H9 (cell line): ENCODE results near the gene SORD. TPM values are rescaled to one million over a fixed set of nuclear protein-coding genes. Genes with fewer than 3 reads are reported as not detected.
A peak's percentile ranks its signal among the peaks of the same experiment; 100 is the strongest.

ENCODE experiments used
- DNase-seq: peaks from one replicate; pipeline ENCODE4 v3.0.0-alpha.2; 2017
- H2AFZ ChIP-seq: one replicate; pipeline ENCODE4 v1.6.1; 2013; ENCODE audit warnings: mild to moderate bottlenecking, low read length, control low read depth, moderate library complexity
- H2AK5ac ChIP-seq: 2 replicates; pipeline ENCODE4 v1.6.1; 2013; ENCODE audit warnings: low read length, control low read depth, mixed read lengths; ENCODE audit not compliant: insufficient read length
- H2BK120ac ChIP-seq: one replicate; pipeline ENCODE4 v1.6.1; 2013; ENCODE audit warnings: low read depth, mild to moderate bottlenecking, low read length, control low read depth, inconsistent platforms; ENCODE audit not compliant: poor library complexity, severe bottlenecking
- H2BK12ac ChIP-seq: 2 replicates; pipeline ENCODE4 v1.6.1; 2013; ENCODE audit warnings: low read length, control low read depth, mixed read lengths, low read depth; ENCODE audit not compliant: insufficient read length
- H2BK15ac ChIP-seq: 2 replicates; pipeline ENCODE4 v1.6.1; 2013; ENCODE audit warnings: low read depth, low read length, control low read depth
- H2BK20ac ChIP-seq: one replicate; pipeline ENCODE4 v1.6.1; 2013; ENCODE audit warnings: low read depth, mild to moderate bottlenecking, low read length, control low read depth, inconsistent platforms; ENCODE audit not compliant: poor library complexity, severe bottlenecking
- H2BK5ac ChIP-seq: 2 replicates; pipeline ENCODE4 v1.6.1; 2013; ENCODE audit warnings: low read length, control low read depth, mixed read lengths; ENCODE audit not compliant: insufficient read length
- H3K14ac ChIP-seq: 2 replicates; pipeline ENCODE4 v1.6.1; 2013; ENCODE audit warnings: low read length, control low read depth; ENCODE audit not compliant: insufficient read depth
- H3K18ac ChIP-seq: 2 replicates; pipeline ENCODE4 v1.6.1; 2013; ENCODE audit warnings: low read depth, mild to moderate bottlenecking, mixed read lengths, low read length, control low read depth; ENCODE audit not compliant: insufficient read length
- H3K23ac ChIP-seq: 2 replicates; pipeline ENCODE4 v1.6.1; 2013; ENCODE audit warnings: low read length, control low read depth, mixed read lengths, low read depth; ENCODE audit not compliant: insufficient read length
- H3K23me2 ChIP-seq: 2 replicates; pipeline ENCODE4 v1.6.1; 2013; ENCODE audit warnings: low read depth, mild to moderate bottlenecking, mixed read lengths, low read length, control low read depth; ENCODE audit not compliant: insufficient read length, poor library complexity, severe bottlenecking
- H3K27ac ChIP-seq: 2 replicates; pipeline ENCODE4 v1.5.1; 2013; ENCODE audit warnings: low read length, control low read depth, mixed read lengths, low read depth; ENCODE audit not compliant: insufficient read length
- H3K27me3 ChIP-seq: 2 replicates; pipeline ENCODE4 v1.6.1; 2013; ENCODE audit warnings: low read length, control low read depth, inconsistent platforms; ENCODE audit not compliant: insufficient read depth
- H3K4ac ChIP-seq: 2 replicates; pipeline ENCODE4 v1.6.1; 2013; ENCODE audit warnings: low read depth, mild to moderate bottlenecking, control low read depth, inconsistent platforms, low read length, moderate library complexity
- H3K4me1 ChIP-seq: 2 replicates; pipeline ENCODE4 v1.6.1; 2013; ENCODE audit warnings: low read length, control low read depth, inconsistent platforms; ENCODE audit not compliant: insufficient read depth
- H3K4me2 ChIP-seq: 2 replicates; pipeline ENCODE4 v1.6.1; 2013; ENCODE audit warnings: low read length, control low read depth, mixed read lengths; ENCODE audit not compliant: insufficient read length, insufficient read depth
- H3K56ac ChIP-seq: 2 replicates; pipeline ENCODE4 v1.6.1; 2013; ENCODE audit warnings: low read depth, mild to moderate bottlenecking, mixed read lengths, low read length, control low read depth; ENCODE audit not compliant: insufficient read length
- H3K79me1 ChIP-seq: 2 replicates; pipeline ENCODE4 v1.6.1; 2013; ENCODE audit warnings: low read depth, mild to moderate bottlenecking, moderate library complexity, low read length, control low read depth, inconsistent platforms; ENCODE audit not compliant: insufficient read depth, poor library complexity, severe bottlenecking
- H3K79me2 ChIP-seq: 2 replicates; pipeline ENCODE4 v1.6.1; 2013; ENCODE audit warnings: low read length, control low read depth, inconsistent platforms; ENCODE audit not compliant: insufficient read depth
- H3K9ac ChIP-seq: 2 replicates; pipeline ENCODE4 v1.6.1; 2013; ENCODE audit warnings: low read length, control low read depth, mixed read lengths; ENCODE audit not compliant: insufficient read length; ENCODE audit errors: extremely low read depth
- H3K9me3 ChIP-seq: one replicate; pipeline ENCODE4 v1.6.1; 2013; ENCODE audit warnings: low read depth, low read length, inconsistent platforms; ENCODE audit not compliant: control insufficient read depth
- H3T11ph ChIP-seq: one replicate; pipeline ENCODE4 v1.6.1; 2013; ENCODE audit warnings: mild to moderate bottlenecking, low read length, control low read depth, inconsistent platforms
- H4K20me1 ChIP-seq: one replicate; pipeline ENCODE4 v1.6.1; 2013; ENCODE audit not compliant: control insufficient read depth, insufficient read length, insufficient read depth
- H4K5ac ChIP-seq: 2 replicates; pipeline ENCODE4 v1.6.1; 2013; ENCODE audit warnings: low read depth, mild to moderate bottlenecking, mixed read lengths, low read length, control low read depth; ENCODE audit not compliant: insufficient read length
- H4K8ac ChIP-seq: replicated peaks from 2 replicates; pipeline ENCODE4 v1.6.1; 2013; ENCODE audit warnings: low read length, control low read depth, mixed read lengths, low read depth; ENCODE audit not compliant: insufficient read length
- H4K91ac ChIP-seq: 2 replicates; pipeline ENCODE4 v1.6.1; 2013; ENCODE audit warnings: low read depth, mild to moderate bottlenecking, moderate library complexity, mixed read lengths, low read length, control low read depth; ENCODE audit not compliant: insufficient read length
- H3K27ac Mint-ChIP-seq, 3 experiments: 2 replicates in 2 of 3; 3 replicates in 1 of 3; pipeline ENCODE4 v1.8.0; 2020 to 2021; ENCODE audit warnings: mixed read lengths in 3 of 3, mild to moderate bottlenecking in 1 of 3, moderate library complexity in 1 of 3
- H3K27me3 Mint-ChIP-seq: 2 replicates; pipeline ENCODE4 v1.8.0; 2021; ENCODE audit warnings: low read depth, mild to moderate bottlenecking, moderate library complexity, mixed read lengths
- H3K36me3 Mint-ChIP-seq, 3 experiments: 2 replicates in 2 of 3; 3 replicates in 1 of 3; pipeline ENCODE4 v1.8.0; 2020 to 2021; ENCODE audit warnings: low read depth in 3 of 3, mixed read lengths in 3 of 3; ENCODE audit not compliant: insufficient read depth in 1 of 3
- H3K4me1 Mint-ChIP-seq, 2 experiments: 2 replicates each; pipeline ENCODE4 v1.8.0; 2020; ENCODE audit warnings: mixed read lengths in 2 of 2
- H3K4me3 Mint-ChIP-seq, 2 experiments: 2 replicates in 1 of 2; 3 replicates in 1 of 2; pipeline ENCODE4 v1.8.0; 2020 to 2021; ENCODE audit warnings: mild to moderate bottlenecking in 2 of 2, mixed read lengths in 2 of 2, moderate library complexity in 1 of 2
- H3K9me3 Mint-ChIP-seq, 2 experiments: 2 replicates in 1 of 2; 3 replicates in 1 of 2; pipeline ENCODE4 v1.8.0; 2020; ENCODE audit warnings: mild to moderate bottlenecking in 2 of 2, mixed read lengths in 2 of 2, moderate library complexity in 1 of 2
- WGBS: extraction: QIAGEN DNeasy Blood & Tissue Kit; methylation state at CpG from one replicate; pipeline ENCODE4 v1.1.7; 2013; ENCODE audit warnings: missing lambda C conversion rate, low lambda C conversion rate, mixed read lengths; ENCODE audit not compliant: insufficient read length; ENCODE audit errors: extremely low coverage; 5-methylcytosine and 5-hydroxymethylcytosine counted together
- total RNA-seq: library from RNA; stranded (reverse); gene quantifications from 2 replicates; pipeline ENCODE4 v1.2.1, GENCODE V29; 2021
- TF ChIP-seq, protein P1 (sequence below): fragments of 200-600 bp; sonication (generic); conservative IDR thresholded peaks from 3 replicates; pipeline ENCODE4 v1.8.0; 2021; ENCODE audit warnings: antibody characterized with exemption, mild to moderate bottlenecking

Gene SORD
- total RNA-seq, 1 experiment from 2014 or later = 35.2 TPM

DNA sequence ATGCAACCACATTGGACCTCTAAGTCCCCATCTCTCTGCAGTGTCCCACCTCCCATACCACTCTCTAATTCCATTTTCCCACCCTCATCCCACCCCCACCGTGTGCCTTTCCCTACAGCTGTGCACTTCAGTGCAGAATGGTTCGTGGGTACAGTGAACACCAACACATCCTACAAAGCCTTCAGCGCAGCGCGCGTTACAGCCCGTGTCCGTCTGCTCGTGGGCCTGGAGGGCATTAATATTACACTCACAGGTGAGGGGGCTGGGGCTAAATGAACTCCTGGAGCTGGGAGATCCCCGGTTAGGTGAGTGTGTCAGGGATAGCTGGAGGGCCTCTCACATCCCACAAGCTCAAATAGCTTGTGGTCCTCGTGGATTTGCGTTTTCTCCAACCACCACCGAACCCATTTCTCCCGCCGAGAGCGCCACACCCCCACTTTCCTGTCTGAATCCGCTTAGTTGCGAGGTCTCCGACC lies 93.0 kb downstream of the SORD start:
- Histone ChIP-seq H3K4ac (no peak overlapping the region), H2BK120ac (no peak overlapping the region), H3K9ac (no peak overlapping the region), H3K4me2 (peak overlapping the region; percentile 46), H3K27me3 (peaks cover 63% of the 10 kb centered on the region), H3K18ac (no peak overlapping the region), H4K5ac (no peak overlapping the region), H3K9me3 (no peaks in the 10 kb centered on the region), H3K23me2 (peaks cover 2% of the 10 kb centered on the region), H2BK15ac (no peak overlapping the region), H3T11ph (no peak overlapping the region), H2AK5ac (no peak overlapping the region), H3K56ac (no peak overlapping the region), H2AFZ (no peak overlapping the region), H3K14ac (no peak overlapping the region), H3K79me2 (no peaks in the 10 kb centered on the region), H4K20me1 (peaks cover 6% of the 10 kb centered on the region), H2BK20ac (no peak overlapping the region), H4K8ac (no peak overlapping the region), H4K91ac (no peak overlapping the region), H2BK12ac (no peak overlapping the region), H3K27ac (no peak overlapping the region), H3K23ac (no peak overlapping the region), H3K4me1 (no peaks in the 10 kb centered on the region; the same call in 1 of the 2 replicates), H2BK5ac (no peak overlapping the region), H3K79me1 (no peaks in the 10 kb centered on the region)
- H3K27me3 Mint-ChIP-seq = peaks cover 84% of the 10 kb centered on the region
- no peaks in the 10 kb centered on the region; a peak in 2 of 7 replicates for H3K36me3 Mint-ChIP-seq
- peak overlapping the region in 1 of 2 experiments; percentile 54; a peak in 1 of 5 replicates for H3K4me3 Mint-ChIP-seq
- no peak overlapping the region for H3K27ac Mint-ChIP-seq
- H3K9me3 Mint-ChIP-seq = peaks cover 6 to 13% of the 10 kb centered on the region in 2 experiments
- no peak for DNase-seq
- peaks cover 20 to 38% of the 10 kb centered on the region in 2 experiments for H3K4me1 Mint-ChIP-seq
- no CpG with 5 or more reads among the region's 19 CpGs for WGBS
- TF ChIP-seq, protein P1, sequence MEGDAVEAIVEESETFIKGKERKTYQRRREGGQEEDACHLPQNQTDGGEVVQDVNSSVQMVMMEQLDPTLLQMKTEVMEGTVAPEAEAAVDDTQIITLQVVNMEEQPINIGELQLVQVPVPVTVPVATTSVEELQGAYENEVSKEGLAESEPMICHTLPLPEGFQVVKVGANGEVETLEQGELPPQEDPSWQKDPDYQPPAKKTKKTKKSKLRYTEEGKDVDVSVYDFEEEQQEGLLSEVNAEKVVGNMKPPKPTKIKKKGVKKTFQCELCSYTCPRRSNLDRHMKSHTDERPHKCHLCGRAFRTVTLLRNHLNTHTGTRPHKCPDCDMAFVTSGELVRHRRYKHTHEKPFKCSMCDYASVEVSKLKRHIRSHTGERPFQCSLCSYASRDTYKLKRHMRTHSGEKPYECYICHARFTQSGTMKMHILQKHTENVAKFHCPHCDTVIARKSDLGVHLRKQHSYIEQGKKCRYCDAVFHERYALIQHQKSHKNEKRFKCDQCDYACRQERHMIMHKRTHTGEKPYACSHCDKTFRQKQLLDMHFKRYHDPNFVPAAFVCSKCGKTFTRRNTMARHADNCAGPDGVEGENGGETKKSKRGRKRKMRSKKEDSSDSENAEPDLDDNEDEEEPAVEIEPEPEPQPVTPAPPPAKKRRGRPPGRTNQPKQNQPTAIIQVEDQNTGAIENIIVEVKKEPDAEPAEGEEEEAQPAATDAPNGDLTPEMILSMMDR = no peak
